ENCODE measurements around the gene LATS2.
A peak's percentile ranks its signal among the peaks of the same experiment; 100 is the strongest.

The LATS2 gene

GRCh38 chr13:21061029-21061763, at the start of gene LATS2:
Gene LATS2 (minus strand): TSS chr13:21061586. CDS start chr13:21046026, 15,560 bp downstream.
- peak; percentile 96 for DNase-seq

GRCh38 chr13:21109168-21109567, 47.8 kb upstream of the LATS2 start:
- DNase-seq = no peak

GRCh38 chr13:21106089-21106488, 44.7 kb upstream of the LATS2 start:
- DNase-seq = no peak

- no peak for DNase-seq
These were observed 43.0 kb upstream of the LATS2 start for GRCh38 chr13:21104199-21105019.

GRCh38 chr13:21101865-21102576, 40.6 kb upstream of the LATS2 start:
- no peak for DNase-seq

GRCh38 chr13:21100994-21101757, 39.8 kb upstream of the LATS2 start:
- DNase-seq = no peak

- no peak for DNase-seq
These were observed 38.8 kb upstream of the LATS2 start for GRCh38 chr13:21100211-21100610.

GRCh38 chr13:21095311-21095710, 33.9 kb upstream of the LATS2 start:
- DNase-seq = no peak

GRCh38 chr13:21089830-21090229, 28.4 kb upstream of the LATS2 start:
- DNase-seq = no peak

GRCh38 chr13:21088534-21088933, 27.1 kb upstream of the LATS2 start:
- DNase-seq = no peak

- no peak for DNase-seq
These were observed 25.5 kb upstream of the LATS2 start for GRCh38 chr13:21086929-21087328.

GRCh38 chr13:21081926-21082325, 20.5 kb upstream of the LATS2 start:
- no peak for DNase-seq

- DNase-seq = no peak
These were observed 19.2 kb upstream of the LATS2 start for GRCh38 chr13:21080593-21080891.

GRCh38 chr13:21079761-21080592, 18.6 kb upstream of the LATS2 start:
- DNase-seq = no peak

- DNase-seq = no peak
These were observed 17.8 kb upstream of the LATS2 start for GRCh38 chr13:21079221-21079620.

- no peak for DNase-seq
These were observed 17.1 kb upstream of the LATS2 start for GRCh38 chr13:21078501-21078900.

- DNase-seq = no peak
These were observed 16.5 kb upstream of the LATS2 start for GRCh38 chr13:21077788-21078353.

- no peak for DNase-seq
These were observed 15.8 kb upstream of the LATS2 start for GRCh38 chr13:21077076-21077787.

- DNase-seq = peak; percentile 43
These were observed 14.9 kb upstream of the LATS2 start for GRCh38 chr13:21076253-21076652.

- DNase-seq = peak; percentile 64
These were observed 14.2 kb upstream of the LATS2 start for GRCh38 chr13:21075379-21076249.

All from left hindlimb (tissue), 1 donor.